Fibroblast of pulmonary artery (primary cell): ENCODE measurements around the gene PFDN5.

Source experiments
- DNase-seq: peaks from one replicate; pipeline ENCODE4 v3.0.0-alpha.2; 2010; ENCODE audit warnings: low read depth
- H3K4me3 ChIP-seq: replicated peaks from 2 replicates; pipeline ENCODE4 v1.5.1; 2011; ENCODE audit warnings: low read depth, mild to moderate bottlenecking, control low read depth, low read length, moderate library complexity
- CTCF ChIP-seq: IDR thresholded peaks from 2 replicates; pipeline ENCODE4 v1.5.1; 2011; ENCODE audit warnings: mild to moderate bottlenecking, control low read depth, low read length, inconsistent platforms; ENCODE audit errors: missing control alignments

The PFDN5 gene

GRCh38 chr12:53258541-53259539, 36.5 kb upstream of the PFDN5 start:
- TF ChIP-seq CTCF, result no peak
- no peak overlapping the region for H3K4me3 ChIP-seq
- DNase-seq, result no peak

GRCh38 chr12:53259891-53260290, 35.5 kb upstream of the PFDN5 start:
- no peak for TF ChIP-seq CTCF
- H3K4me3 ChIP-seq, result no peak overlapping the region
- DNase-seq, result no peak

- H3K4me3 ChIP-seq, result no peak overlapping the region
- no peak for TF ChIP-seq CTCF
- DNase-seq, result no peak
These were observed 29.6 kb upstream of the PFDN5 start for GRCh38 chr12:53265783-53266182.

- no peak for TF ChIP-seq CTCF
- H3K4me3 ChIP-seq, result peak overlapping the region; percentile 86
- no peak for DNase-seq
These were observed 27.9 kb upstream of the PFDN5 start for GRCh38 chr12:53267306-53267998.

- peak; percentile 76 for DNase-seq
- peak within 1 kb of the TSS; percentile 86 for H3K4me3 ChIP-seq
- TF ChIP-seq CTCF, result peak; percentile 21
These were observed 27.2 kb upstream of the PFDN5 start, which contains the start of gene ESPL1 for GRCh38 chr12:53267999-53268629. ESPL1 (plus strand) TSS chr12:53268299; CDS start chr12:53268767, 468 bp downstream.

GRCh38 chr12:53268630-53269562, 26.4 kb upstream of the PFDN5 start:
- peak overlapping the region; percentile 86 for H3K4me3 ChIP-seq
- TF ChIP-seq CTCF, result no peak
- no peak for DNase-seq
